K562 (cell line): Measurements from ENCODE around the gene SELENOI. TPM values are rescaled to one million over a fixed set of nuclear protein-coding genes. Genes with fewer than 3 reads are reported as not detected.

Experiments
- ATAC-seq: fragments of 200-7000 bp; cut with Tn5 transposase; 3 replicates; pipeline ENCODE4 v1.9.1; 2020; ENCODE audit warnings: moderate library complexity
- BruUV-seq: library from RNA; stranded (reverse); fragments of 400-500 nt; replicated peaks from 2 replicates; lab custom pipeline; 2021; lab: Mats Ljungman, UMichigan
- CTCF ChIA-PET: fragments of 300-600 bp; formaldehyde crosslinking; extraction: SDS; loops from one replicate; lab custom pipeline; 2021; ENCODE audit warnings: low intra/inter-chr PET ratio; lab: Yijun Ruan, JAX
- POLR2A ChIA-PET: fragments of 300-600, 350-650 bp; sonication (Branson Sonifier 250); formaldehyde crosslinking; extraction: SDS; loops from one replicate; lab custom pipeline; 2021; ENCODE audit warnings: antibody characterized with exemption, inconsistent platforms; lab: Yijun Ruan, JAX
- DNase-seq, 4 experiments: peaks; one replicate each; pipeline versions ENCODE4 v3.0.0 to v3.0.0-alpha.2; 2011 to 2018; ENCODE audit warnings: low spot score in 3 of 4, mixed read lengths in 3 of 4; ENCODE audit errors: extremely low read depth in 1 of 4
- FAIRE-seq: peaks from 2 replicates; lab custom pipeline; 2011; peaks lifted over from hg19 to GRCh38; lab: Jason Lieb, UNC
- H2AFZ ChIP-seq: 2 replicates; pipeline ENCODE4 v1.6.0; 2011; ENCODE audit warnings: low read depth, low read length, control low read depth, inconsistent platforms
- H3K27ac ChIP-seq: fragments of 200-600 bp; 3 replicates; pipeline ENCODE4 v1.8.0; 2011; ENCODE audit warnings: low read depth, mild to moderate bottlenecking, control low read depth, inconsistent platforms, low read length, moderate library complexity, mixed read lengths; ENCODE audit errors: extremely low read depth
- H3K27me3 ChIP-seq, 2 experiments: fragments of 300-600 bp in 1 of 2; 2 replicates in 1 of 2; 3 replicates in 1 of 2; pipeline versions ENCODE4 v1.6.0 to v1.8.0; 2011; ENCODE audit warnings: inconsistent platforms in 2 of 2, low read length in 2 of 2, mild to moderate bottlenecking in 1 of 2, mixed read lengths in 1 of 2, moderate library complexity in 1 of 2; ENCODE audit not compliant: control insufficient read depth in 2 of 2, insufficient read depth in 2 of 2
- H3K36me3 ChIP-seq: fragments of 300-600 bp; 3 replicates; pipeline ENCODE4 v1.8.0; 2011; ENCODE audit warnings: mild to moderate bottlenecking, low read length, inconsistent platforms; ENCODE audit not compliant: control insufficient read depth, insufficient read depth
- H3K4me1 ChIP-seq, 2 experiments: fragments of 200-600 bp in 1 of 2; replicated peaks in 1 of 2; 2 replicates in 1 of 2; 3 replicates in 1 of 2; pipeline versions ENCODE4 v1.5.1 to v1.8.0; 2011; ENCODE audit warnings: inconsistent platforms in 2 of 2, low read length in 2 of 2, mild to moderate bottlenecking in 1 of 2, mixed read lengths in 1 of 2, moderate library complexity in 1 of 2; ENCODE audit not compliant: control insufficient read depth in 2 of 2, insufficient read depth in 2 of 2
- H3K4me2 ChIP-seq: 2 replicates; pipeline ENCODE4 v1.6.1; 2011; ENCODE audit warnings: low read length, control low read depth, inconsistent platforms, mixed read lengths; ENCODE audit not compliant: insufficient read depth
- H3K4me3 ChIP-seq: fragments of 200-600 bp; sonication (generic), shearing (Covaris generic); 2 replicates; pipeline ENCODE4 v1.5.1; 2016; ENCODE audit warnings: control low read depth, inconsistent platforms
- H3K79me2 ChIP-seq: fragments of 200-600 bp; 3 replicates; pipeline ENCODE4 v1.8.0; 2011; ENCODE audit warnings: low read length, inconsistent platforms; ENCODE audit not compliant: control insufficient read depth, insufficient read depth
- H3K9ac ChIP-seq, 2 experiments: 2 replicates each; pipeline versions ENCODE4 v1.6.0 to v1.6.1; 2011; ENCODE audit warnings: low read depth in 2 of 2, low read length in 2 of 2, control low read depth in 1 of 2, inconsistent platforms in 1 of 2, mild to moderate bottlenecking in 1 of 2, mixed read lengths in 1 of 2; ENCODE audit not compliant: insufficient read depth in 1 of 2
- H3K9me1 ChIP-seq: one replicate; pipeline ENCODE4 v1.6.0; 2011; ENCODE audit warnings: inconsistent platforms, mild to moderate bottlenecking, low read length, moderate library complexity; ENCODE audit not compliant: control insufficient read depth, insufficient read depth
- H3K9me3 ChIP-seq: replicated peaks from 2 replicates; pipeline ENCODE4 v1.5.1; 2011; ENCODE audit warnings: low read depth, low read length, inconsistent platforms; ENCODE audit not compliant: control insufficient read depth, insufficient read depth
- H4K20me1 ChIP-seq: replicated peaks from 2 replicates; pipeline ENCODE4 v1.6.1; 2011; ENCODE audit warnings: low read length, inconsistent platforms, mixed read lengths; ENCODE audit not compliant: control insufficient read depth, insufficient read depth
- ETS2 ChIP-seq: IDR thresholded peaks from 2 replicates; pipeline ENCODE4 v1.6.1; 2016; ENCODE audit warnings: borderline replicate concordance, missing genetic modification characterization, mild to moderate bottlenecking, moderate library complexity, missing compliant biosample characterization; ENCODE audit not compliant: poor library complexity, severe bottlenecking
- STAT5B ChIP-seq: fragments of 250-450 bp; sonication (Bioruptor Pico); IDR thresholded peaks from 2 replicates; pipeline ENCODE4 v1.8.0; 2021; ENCODE audit warnings: mild to moderate bottlenecking, inconsistent platforms
- ZNF24 ChIP-seq: fragments of 450-650 bp; IDR thresholded peaks from 2 replicates; pipeline ENCODE4 v1.6.1; 2016
- WGBS: fragments of 100-300 bp; shearing (Covaris generic); methylation state at CpG from one replicate; pipeline ENCODE4 v1.1.6; 2016; ENCODE audit warnings: low coverage, mixed read lengths; ENCODE audit not compliant: insufficient coverage; ENCODE audit errors: missing lambda C conversion rate; 5-methylcytosine and 5-hydroxymethylcytosine counted together
- in situ Hi-C: fragments of 300-500 bp; cut with MboI; formaldehyde crosslinking; loops from 4 replicates; pipeline ENCODE4 v1.15.0; 2018; ENCODE audit warnings: inconsistent platforms, mixed read lengths
- intact Hi-C: fragments of 100-400 bp; cut with micrococcal nuclease; formaldehyde crosslinking; loops from 2 replicates; pipeline ENCODE4 v1.14.2; 2022
- polyA plus RNA-seq, 8 experiments: library from polyadenylated mRNA; depleted of rRNA in 4 of 8; stranded (reverse) in 5 of 8; unstranded in 3 of 8; fragments of >200 nt; fragmentation: Nextera tagmentation in 2 of 8; fragmentation: Illumina TruSeq in 1 of 8; extraction: Ambion mirVana in 2 of 8; extraction: Trizol in 1 of 8; gene quantifications; 2 replicates each; pipeline versions ENCODE4 v1.2.1 to v1.2.3, GENCODE V29; 2011 to 2014; ENCODE audit warnings: inconsistent platforms in 1 of 8, missing spikeins in 1 of 8
- total RNA-seq, 7 experiments: library from RNA; depleted of rRNA in 6 of 7; stranded (reverse); fragments of >200 nt in 6 of 7; fragmentation: Illumina TruSeq in 2 of 7; extraction: Trizol in 2 of 7; gene quantifications; 2 replicates each; pipeline versions ENCODE4 v1.2.1 to v1.2.3, GENCODE V29; 2011 to 2021; ENCODE audit warnings: low replicate concordance in 1 of 7
- TF ChIP-seq, protein P1 (sequence below): fragments of 450-650 bp; IDR thresholded peaks from 2 replicates; pipeline ENCODE4 v1.6.1; 2016; ENCODE audit warnings: low read depth

SELENOI gene
- total and polyA plus RNA-seq, 9 of the 15 experiments (the other 6 are each of a cell fraction or from before 2014, with no cell fraction given), result 9.6 to 46.9 (median 24.4) TPM

DNA sequence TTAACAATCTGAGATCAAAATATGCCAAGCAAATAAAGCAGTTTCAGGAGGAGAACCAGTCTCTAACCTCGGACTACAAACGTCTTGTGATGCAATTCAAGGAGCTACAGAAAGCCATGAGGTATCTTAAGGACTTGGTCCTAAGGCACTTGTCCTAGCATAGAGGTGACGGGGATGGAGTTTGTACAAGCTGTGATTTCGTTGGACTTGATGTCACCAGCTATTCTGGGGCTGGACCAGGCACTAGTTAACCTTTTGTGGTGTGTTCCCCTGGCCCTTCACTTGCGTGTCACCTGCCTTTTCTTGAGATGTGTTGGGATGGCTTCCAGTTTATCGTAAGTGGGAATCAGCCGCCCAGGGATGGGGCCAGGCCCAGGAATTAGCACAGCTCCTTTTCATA is 98.3 kb downstream of the SELENOI start:
- DNase-seq, result no peak

More for the DNA sequence above, 98.3 kb downstream of the SELENOI start:
- H2AFZ ChIP-seq, result no peak overlapping the region
- FAIRE-seq, result no peak
- no peak for ATAC-seq
- ChIA-PET POLR2A (interaction anchor here (0.8 to 1.4 kb wide), 3 partner anchors 9 to 246 kb away, joined by 3 to 5 read pairs (median 3); no protein-coding TSS in a partner anchor), CTCF (no interaction called here)
- no peak overlapping the region for H3K9ac ChIP-seq
- WGBS, result 37% methylated on average over 7 of the region's 7 CpGs
- H3K9me1 ChIP-seq, result no peaks in the 10 kb centered on the region
- no TSS peak for BruUV-seq
- peaks cover 6% of the 10 kb centered on the region in 2 experiments; a peak in 4 of 5 replicates for H3K4me1 ChIP-seq
- no peaks in the 10 kb centered on the region for H4K20me1 ChIP-seq
- H3K4me2 ChIP-seq, result no peak overlapping the region
- no peaks in the 10 kb centered on the region for H3K79me2 ChIP-seq
- intact Hi-C loops, result no loop called here
- TF ChIP-seq STAT5B (CRISPR knock-in tag) (no peak), ETS2 (no peak), ZNF24 (no peak)
- TF ChIP-seq, protein P1, sequence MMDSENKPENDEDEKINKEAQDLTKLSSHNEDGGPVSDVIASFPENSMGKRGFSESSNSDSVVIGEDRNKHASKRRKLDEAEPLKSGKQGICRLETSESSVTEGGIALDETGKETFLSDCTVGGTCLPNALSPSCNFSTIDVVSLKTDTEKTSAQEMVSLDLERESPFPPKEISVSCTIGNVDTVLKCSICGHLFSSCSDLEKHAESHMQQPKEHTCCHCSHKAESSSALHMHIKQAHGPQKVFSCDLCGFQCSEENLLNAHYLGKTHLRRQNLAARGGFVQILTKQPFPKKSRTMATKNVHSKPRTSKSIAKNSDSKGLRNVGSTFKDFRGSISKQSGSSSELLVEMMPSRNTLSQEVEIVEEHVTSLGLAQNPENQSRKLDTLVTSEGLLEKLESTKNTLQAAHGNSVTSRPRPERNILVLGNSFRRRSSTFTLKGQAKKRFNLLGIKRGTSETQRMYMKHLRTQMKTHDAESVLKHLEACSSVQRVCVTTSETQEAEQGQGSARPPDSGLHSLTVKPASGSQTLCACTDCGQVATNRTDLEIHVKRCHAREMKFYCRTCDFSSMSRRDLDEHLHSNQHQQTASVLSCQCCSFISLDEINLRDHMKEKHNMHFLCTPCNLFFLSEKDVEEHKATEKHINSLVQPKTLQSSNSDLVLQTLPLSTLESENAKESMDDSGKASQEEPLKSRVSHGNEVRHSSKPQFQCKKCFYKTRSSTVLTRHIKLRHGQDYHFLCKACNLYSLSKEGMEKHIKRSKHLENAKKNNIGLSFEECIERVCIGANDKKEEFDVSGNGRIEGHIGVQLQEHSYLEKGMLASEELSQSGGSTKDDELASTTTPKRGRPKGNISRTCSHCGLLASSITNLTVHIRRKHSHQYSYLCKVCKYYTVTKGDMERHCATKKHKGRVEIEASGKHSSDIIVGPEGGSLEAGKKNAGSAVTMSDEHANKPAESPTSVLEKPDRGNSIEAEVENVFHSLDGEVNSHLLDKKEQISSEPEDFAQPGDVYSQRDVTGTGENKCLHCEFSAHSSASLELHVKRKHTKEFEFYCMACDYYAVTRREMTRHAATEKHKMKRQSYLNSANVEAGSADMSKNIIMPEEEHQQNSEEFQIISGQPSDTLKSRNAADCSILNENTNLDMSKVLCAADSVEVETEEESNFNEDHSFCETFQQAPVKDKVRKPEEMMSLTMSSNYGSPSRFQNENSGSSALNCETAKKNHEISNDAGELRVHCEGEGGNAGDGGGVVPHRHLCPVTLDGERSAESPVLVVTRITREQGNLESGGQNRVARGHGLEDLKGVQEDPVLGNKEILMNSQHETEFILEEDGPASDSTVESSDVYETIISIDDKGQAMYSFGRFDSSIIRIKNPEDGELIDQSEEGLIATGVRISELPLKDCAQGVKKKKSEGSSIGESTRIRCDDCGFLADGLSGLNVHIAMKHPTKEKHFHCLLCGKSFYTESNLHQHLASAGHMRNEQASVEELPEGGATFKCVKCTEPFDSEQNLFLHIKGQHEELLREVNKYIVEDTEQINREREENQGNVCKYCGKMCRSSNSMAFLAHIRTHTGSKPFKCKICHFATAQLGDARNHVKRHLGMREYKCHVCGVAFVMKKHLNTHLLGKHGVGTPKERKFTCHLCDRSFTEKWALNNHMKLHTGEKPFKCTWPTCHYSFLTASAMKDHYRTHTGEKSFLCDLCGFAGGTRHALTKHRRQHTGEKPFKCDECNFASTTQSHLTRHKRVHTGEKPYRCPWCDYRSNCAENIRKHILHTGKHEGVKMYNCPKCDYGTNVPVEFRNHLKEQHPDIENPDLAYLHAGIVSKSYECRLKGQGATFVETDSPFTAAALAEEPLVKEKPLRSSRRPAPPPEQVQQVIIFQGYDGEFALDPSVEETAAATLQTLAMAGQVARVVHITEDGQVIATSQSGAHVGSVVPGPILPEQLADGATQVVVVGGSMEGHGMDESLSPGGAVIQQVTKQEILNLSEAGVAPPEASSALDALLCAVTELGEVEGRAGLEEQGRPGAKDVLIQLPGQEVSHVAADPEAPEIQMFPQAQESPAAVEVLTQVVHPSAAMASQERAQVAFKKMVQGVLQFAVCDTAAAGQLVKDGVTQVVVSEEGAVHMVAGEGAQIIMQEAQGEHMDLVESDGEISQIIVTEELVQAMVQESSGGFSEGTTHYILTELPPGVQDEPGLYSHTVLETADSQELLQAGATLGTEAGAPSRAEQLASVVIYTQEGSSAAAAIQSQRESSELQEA, result no peak
- H3K4me3 ChIP-seq, result no peak overlapping the region
- H3K36me3 ChIP-seq, result no peaks in the 10 kb centered on the region
- H3K27me3 ChIP-seq, result no peaks in the 10 kb centered on the region; a peak in 1 of 5 replicates
- in situ Hi-C loops, result no loop called here
- no peak overlapping the region for H3K27ac ChIP-seq
- H3K9me3 ChIP-seq, result no peaks in the 10 kb centered on the region

Other genes with a start within 250 kb of the SELENOI start
- 2.5 and 4.7 TPM in 2 replicates for gene GAREM2, start 173.1 kb upstream of the SELENOI start, total RNA-seq (2014; rRNA removed)
- gene GAREM2, start 173.1 kb upstream of the SELENOI start, total RNA-seq (2014; rRNA removed; fragmentation: Illumina TruSeq; extraction: Trizol), result 1.3 and 1.7 TPM in 2 replicates
- gene GAREM2, start 173.1 kb upstream of the SELENOI start, total RNA-seq (2015; rRNA removed; fragmentation: Illumina TruSeq; extraction: Trizol), result 1.5 and 1.7 TPM in 2 replicates
- gene GAREM2, start 173.1 kb upstream of the SELENOI start, total RNA-seq (2021), result 11.5 and 12.4 TPM in 2 replicates
- 4.6 and 5.0 TPM in 2 replicates for gene GAREM2, start 173.1 kb upstream of the SELENOI start, polyA plus RNA-seq (2011; rRNA removed)
- gene GAREM2, start 173.1 kb upstream of the SELENOI start, polyA plus RNA-seq (2014; fragmentation: Illumina TruSeq; extraction: Trizol), result 5.4 and 6.9 TPM in 2 replicates
- gene GAREM2, start 173.1 kb upstream of the SELENOI start, polyA plus RNA-seq (2014; fragmentation: Nextera tagmentation; extraction: Ambion mirVana), result 1 to 10 TPM; 1.7 to 2.2 TPM
- gene GAREM2, start 173.1 kb upstream of the SELENOI start, polyA plus RNA-seq (2014; rRNA removed), result 4.6 and 7.6 TPM in 2 replicates
- 187 and 203 TPM in 2 replicates for gene HADHA, start 101.5 kb upstream of the SELENOI start, total RNA-seq (2014; rRNA removed)
- 207 and 219 TPM in 2 replicates for gene HADHA, start 101.5 kb upstream of the SELENOI start, total RNA-seq (2014; rRNA removed; fragmentation: Illumina TruSeq; extraction: Trizol)
- 195 and 202 TPM in 2 replicates for gene HADHA, start 101.5 kb upstream of the SELENOI start, total RNA-seq (2015; rRNA removed; fragmentation: Illumina TruSeq; extraction: Trizol)
- gene HADHA, start 101.5 kb upstream of the SELENOI start, total RNA-seq (2021), result 186 and 196 TPM in 2 replicates
- 183 and 214 TPM in 2 replicates for gene HADHA, start 101.5 kb upstream of the SELENOI start, polyA plus RNA-seq (2011; rRNA removed)
- 224 and 246 TPM in 2 replicates for gene HADHA, start 101.5 kb upstream of the SELENOI start, polyA plus RNA-seq (2014; fragmentation: Illumina TruSeq; extraction: Trizol)
- gene HADHA, start 101.5 kb upstream of the SELENOI start, polyA plus RNA-seq (2014; fragmentation: Nextera tagmentation; extraction: Ambion mirVana), result 100 to 1,000 TPM; 152 to 326 TPM
- gene HADHA, start 101.5 kb upstream of the SELENOI start, polyA plus RNA-seq (2014; rRNA removed), result 140 and 145 TPM in 2 replicates
- gene HADHB, start 101.2 kb upstream of the SELENOI start, total RNA-seq (2014; rRNA removed), result 67.3 and 71.4 TPM in 2 replicates
- 103 and 109 TPM in 2 replicates for gene HADHB, start 101.2 kb upstream of the SELENOI start, total RNA-seq (2014; rRNA removed; fragmentation: Illumina TruSeq; extraction: Trizol)
- gene HADHB, start 101.2 kb upstream of the SELENOI start, total RNA-seq (2015; rRNA removed; fragmentation: Illumina TruSeq; extraction: Trizol), result 86.8 and 93.1 TPM in 2 replicates
- 100 and 109 TPM in 2 replicates for gene HADHB, start 101.2 kb upstream of the SELENOI start, total RNA-seq (2021)
- gene HADHB, start 101.2 kb upstream of the SELENOI start, polyA plus RNA-seq (2011; rRNA removed), result 109 and 126 TPM in 2 replicates
- gene HADHB, start 101.2 kb upstream of the SELENOI start, polyA plus RNA-seq (2014; fragmentation: Illumina TruSeq; extraction: Trizol), result 77.3 and 92.0 TPM in 2 replicates
- 100 to 1,000 TPM; 198 to 199 TPM for gene HADHB, start 101.2 kb upstream of the SELENOI start, polyA plus RNA-seq (2014; fragmentation: Nextera tagmentation; extraction: Ambion mirVana)
- 84.6 and 94.9 TPM in 2 replicates for gene HADHB, start 101.2 kb upstream of the SELENOI start, polyA plus RNA-seq (2014; rRNA removed)
- gene ADGRF3, start 646 bp downstream of the SELENOI start, total RNA-seq (2014; rRNA removed), result not detected in 2 replicates
- gene ADGRF3, start 646 bp downstream of the SELENOI start, total RNA-seq (2014; rRNA removed; fragmentation: Illumina TruSeq; extraction: Trizol), result 0.07 TPM in 1 of 2 replicates, not detected in the other
- 0.18 TPM in 1 of 2 replicates, not detected in the other for gene ADGRF3, start 646 bp downstream of the SELENOI start, total RNA-seq (2015; rRNA removed; fragmentation: Illumina TruSeq; extraction: Trizol)
- gene ADGRF3, start 646 bp downstream of the SELENOI start, total RNA-seq (2021), result 0.09 and 0.16 TPM in 2 replicates
- 0.04 and 0.09 TPM in 2 replicates for gene ADGRF3, start 646 bp downstream of the SELENOI start, polyA plus RNA-seq (2011; rRNA removed)
- gene ADGRF3, start 646 bp downstream of the SELENOI start, polyA plus RNA-seq (2014; fragmentation: Illumina TruSeq; extraction: Trizol), result 0.06 and 0.16 TPM in 2 replicates
- under 1 TPM in 1 of 2 experiments, not detected in 1; 0.24 TPM for gene ADGRF3, start 646 bp downstream of the SELENOI start, polyA plus RNA-seq (2014; fragmentation: Nextera tagmentation; extraction: Ambion mirVana)
- 0.27 and 0.54 TPM in 2 replicates for gene ADGRF3, start 646 bp downstream of the SELENOI start, polyA plus RNA-seq (2014; rRNA removed)
- not detected in 2 replicates for gene DRC1, start 55.8 kb downstream of the SELENOI start, total RNA-seq (2014; rRNA removed)
- 0.07 TPM in 1 of 2 replicates, not detected in the other for gene DRC1, start 55.8 kb downstream of the SELENOI start, total RNA-seq (2014; rRNA removed; fragmentation: Illumina TruSeq; extraction: Trizol)
- not detected in 2 replicates for gene DRC1, start 55.8 kb downstream of the SELENOI start, total RNA-seq (2015; rRNA removed; fragmentation: Illumina TruSeq; extraction: Trizol)
- not detected in 2 replicates for gene DRC1, start 55.8 kb downstream of the SELENOI start, total RNA-seq (2021)
- gene DRC1, start 55.8 kb downstream of the SELENOI start, polyA plus RNA-seq (2011; rRNA removed), result 0.10 TPM in 1 of 2 replicates, not detected in the other
- gene DRC1, start 55.8 kb downstream of the SELENOI start, polyA plus RNA-seq (2014; fragmentation: Illumina TruSeq; extraction: Trizol), result 0.06 TPM in 1 of 2 replicates, not detected in the other
- not detected for gene DRC1, start 55.8 kb downstream of the SELENOI start, polyA plus RNA-seq (2014; fragmentation: Nextera tagmentation; extraction: Ambion mirVana)
- not detected in 2 replicates for gene DRC1, start 55.8 kb downstream of the SELENOI start, polyA plus RNA-seq (2014; rRNA removed)
- gene OTOF, start 132.0 kb downstream of the SELENOI start, total RNA-seq (2014; rRNA removed), result 0.05 and 0.33 TPM in 2 replicates
- not detected in 2 replicates for gene OTOF, start 132.0 kb downstream of the SELENOI start, total RNA-seq (2014; rRNA removed; fragmentation: Illumina TruSeq; extraction: Trizol)
- not detected in 2 replicates for gene OTOF, start 132.0 kb downstream of the SELENOI start, total RNA-seq (2015; rRNA removed; fragmentation: Illumina TruSeq; extraction: Trizol)
- gene OTOF, start 132.0 kb downstream of the SELENOI start, total RNA-seq (2021), result 0.07 TPM in 1 of 2 replicates, not detected in the other
- 0.07 and 0.11 TPM in 2 replicates for gene OTOF, start 132.0 kb downstream of the SELENOI start, polyA plus RNA-seq (2011; rRNA removed)
- gene OTOF, start 132.0 kb downstream of the SELENOI start, polyA plus RNA-seq (2014; fragmentation: Illumina TruSeq; extraction: Trizol), result not detected in 2 replicates
- not detected for gene OTOF, start 132.0 kb downstream of the SELENOI start, polyA plus RNA-seq (2014; fragmentation: Nextera tagmentation; extraction: Ambion mirVana)
- gene OTOF, start 132.0 kb downstream of the SELENOI start, polyA plus RNA-seq (2014; rRNA removed), result 0.03 TPM in 1 of 2 replicates, not detected in the other